ENCODE measurements around the gene ZIC4.

DNA sequence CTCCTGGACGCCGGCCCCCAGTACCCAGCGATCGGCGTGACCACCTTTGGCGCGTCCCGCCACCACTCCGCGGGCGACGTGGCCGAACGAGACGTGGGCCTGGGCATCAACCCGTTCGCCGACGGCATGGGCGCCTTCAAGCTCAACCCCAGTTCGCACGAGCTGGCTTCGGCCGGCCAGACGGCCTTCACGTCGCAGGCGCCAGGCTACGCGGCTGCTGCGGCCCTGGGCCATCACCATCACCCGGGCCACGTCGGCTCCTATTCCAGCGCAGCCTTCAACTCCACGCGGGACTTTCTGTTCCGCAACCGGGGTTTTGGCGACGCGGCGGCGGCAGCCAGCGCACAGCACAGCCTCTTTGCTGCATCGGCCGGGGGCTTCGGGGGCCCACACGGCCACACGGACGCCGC lies 3.8 kb upstream of the ZIC4 start:
- TF ChIP-seq POLR2AphosphoS5 (IDR thresholded peaks at IDR 0.05; ENCODE audit: borderline replicate concordance, low read depth, low read length) (no peak), EZH2 (IDR thresholded peaks at IDR 0.05) (no peak)

All from SK-N-MC (cell line).